ENCODE results near the gene MOB3A.
A peak's percentile ranks its signal among the peaks of the same experiment; 100 is the strongest.

The MOB3A gene

GRCh38 chr19:2033115-2033824, 62.9 kb downstream of the MOB3A start:
- no peak for DNase-seq

GRCh38 chr19:2032296-2032941, 63.7 kb downstream of the MOB3A start:
- peak; percentile 84 for DNase-seq

GRCh38 chr19:2027361-2027760, 68.8 kb downstream of the MOB3A start:
- DNase-seq = no peak

- no peak for DNase-seq
These were observed 69.4 kb downstream of the MOB3A start for GRCh38 chr19:2026770-2027169.

- no peak for DNase-seq
These were observed 73.8 kb downstream of the MOB3A start for GRCh38 chr19:2022289-2022688.

GRCh38 chr19:2021453-2022140, 74.5 kb downstream of the MOB3A start:
- no peak for DNase-seq

Data from NCI-H2171 treated with DMSO at 0.1 percent for 48 hours (cell line).